K562 (cell line): ENCODE data around the gene CTSD. TPM values are rescaled to one million over a fixed set of nuclear protein-coding genes. Genes with fewer than 3 reads are reported as not detected.

Experiments used
- BMI1 ChIP-seq: fragments of 150-350 bp; IDR thresholded peaks from 2 replicates; pipeline ENCODE4 v1.6.1; 2014; ENCODE audit warnings: low read length
- CBX8 ChIP-seq: fragments of 200-600 bp; sonication (generic); IDR thresholded peaks from 2 replicates; pipeline ENCODE4 v1.6.1; 2012; ENCODE audit warnings: borderline replicate concordance, mixed run types, low read depth, mild to moderate bottlenecking, moderate library complexity, mixed read lengths, low read length, control low read depth, inconsistent platforms; ENCODE audit not compliant: poor library complexity, severe bottlenecking; ENCODE audit errors: extremely low read depth
- CEBPB ChIP-seq: fragments of 450-650 bp; IDR thresholded peaks from 2 replicates; pipeline ENCODE4 v1.6.1; 2016; ENCODE audit warnings: missing genetic modification characterization, missing compliant biosample characterization
- CGGBP1 ChIP-seq: fragments of 250-450 bp; sonication (Bioruptor Pico); IDR thresholded peaks from 2 replicates; pipeline ENCODE4 v1.9.0; 2021; ENCODE audit warnings: mild to moderate bottlenecking
- CHD1 ChIP-seq: fragments of 200-600 bp; sonication (generic); IDR thresholded peaks from one replicate; pipeline ENCODE4 v1.6.1; 2012; ENCODE audit warnings: mild to moderate bottlenecking, moderate library complexity, low read length, inconsistent platforms
- ELF4 ChIP-seq: fragments of 450-650 bp; formaldehyde crosslinking; IDR thresholded peaks from 2 replicates; pipeline ENCODE4 v1.4.0; 2022; ENCODE audit warnings: missing genetic modification characterization
- ETV1 ChIP-seq: fragments of 450-650 bp; conservative IDR thresholded peaks from 2 replicates; pipeline ENCODE4 v1.6.1; 2016; ENCODE audit warnings: missing genetic modification characterization, control low read depth, low read depth, missing compliant biosample characterization
- GTF2A2 ChIP-seq: IDR thresholded peaks from 2 replicates; pipeline ENCODE4 v1.6.1; 2016; ENCODE audit warnings: mild to moderate bottlenecking, missing genetic modification characterization, missing compliant biosample characterization
- HES1 ChIP-seq: fragments of 450-650 bp; IDR thresholded peaks from 2 replicates; pipeline ENCODE4 v1.6.1; 2016; ENCODE audit warnings: low read depth, mild to moderate bottlenecking, moderate library complexity
- HMG20B ChIP-seq: fragments of 250-450 bp; sonication (Bioruptor Pico); IDR thresholded peaks from 2 replicates; pipeline ENCODE4 v1.5.0; 2021; ENCODE audit warnings: mild to moderate bottlenecking
- HMGXB4 ChIP-seq: sonication (generic); formaldehyde crosslinking; IDR thresholded peaks from 2 replicates; pipeline ENCODE4 v1.8.1; 2023; ENCODE audit warnings: mild to moderate bottlenecking, missing genetic modification reagents
- MAFG ChIP-seq: fragments of 450-650 bp; conservative IDR thresholded peaks from 2 replicates; pipeline ENCODE4 v1.6.1; 2016; ENCODE audit warnings: missing genetic modification characterization, missing compliant biosample characterization
- MTA1 ChIP-seq: fragments of 450-650 bp; IDR thresholded peaks from 2 replicates; pipeline ENCODE4 v1.6.1; 2017; ENCODE audit warnings: borderline replicate concordance
- MTF1 ChIP-seq: fragments of 250-450 bp; sonication (Bioruptor Pico); IDR thresholded peaks from 2 replicates; pipeline ENCODE4 v1.9.0; 2021; ENCODE audit warnings: moderate library complexity, mild to moderate bottlenecking, inconsistent platforms, borderline replicate concordance
- NCOR1 ChIP-seq: fragments of 450-650 bp; IDR thresholded peaks from 2 replicates; pipeline ENCODE4 v1.6.1; 2016; ENCODE audit warnings: mild to moderate bottlenecking, moderate library complexity
- NFE2 ChIP-seq: IDR thresholded peaks from 2 replicates; pipeline ENCODE4 v1.6.1; 2014; ENCODE audit warnings: antibody characterized with exemption, low read depth
- RNF2 ChIP-seq: sonication (generic); IDR thresholded peaks from 2 replicates; pipeline ENCODE4 v1.6.1; 2016
- TSC22D4 ChIP-seq: fragments of 450-650 bp; IDR thresholded peaks from 2 replicates; pipeline ENCODE4 v1.6.1; 2016; ENCODE audit warnings: missing genetic modification characterization, missing biosample characterization, control low read depth
- UBTF ChIP-seq, 2 experiments: IDR thresholded peaks; 2 replicates each; pipeline ENCODE4 v1.6.1; 2012; ENCODE audit warnings: improper control_type of control experiment in 2 of 2, low read depth in 2 of 2, low read length in 2 of 2, borderline replicate concordance in 1 of 2
- ZBTB49 ChIP-seq: sonication (generic); formaldehyde crosslinking; IDR thresholded peaks from 2 replicates; pipeline ENCODE4 v1.8.0; 2022; ENCODE audit warnings: missing genetic modification reagents, mild to moderate bottlenecking, borderline replicate concordance
- ZNF140 ChIP-seq: fragments of 250-450 bp; sonication (Bioruptor Pico); IDR thresholded peaks from 2 replicates; pipeline ENCODE4 v1.8.0; 2021; ENCODE audit warnings: moderate library complexity, mild to moderate bottlenecking, inconsistent platforms
- polyA plus RNA-seq, 8 experiments: library from polyadenylated mRNA; depleted of rRNA in 4 of 8; stranded (reverse) in 5 of 8; unstranded in 3 of 8; fragments of >200 nt; fragmentation: Nextera tagmentation in 2 of 8; fragmentation: Illumina TruSeq in 1 of 8; extraction: Ambion mirVana in 2 of 8; extraction: Trizol in 1 of 8; gene quantifications; 2 replicates each; pipeline versions ENCODE4 v1.2.1 to v1.2.3, GENCODE V29; 2011 to 2014; ENCODE audit warnings: inconsistent platforms in 1 of 8, missing spikeins in 1 of 8
- total RNA-seq, 7 experiments: library from RNA; depleted of rRNA in 6 of 7; stranded (reverse); fragments of >200 nt in 6 of 7; fragmentation: Illumina TruSeq in 2 of 7; extraction: Trizol in 2 of 7; gene quantifications; 2 replicates each; pipeline versions ENCODE4 v1.2.1 to v1.2.3, GENCODE V29; 2011 to 2021; ENCODE audit warnings: low replicate concordance in 1 of 7

The CTSD gene
- total and polyA plus RNA-seq, 9 of the 15 experiments (the other 6 are each of a cell fraction or from before 2014, with no cell fraction given): 1.0 to 112 (median 40.9) TPM

GRCh38 chr11:1772270-1773130 lies 8.8 kb upstream of the CTSD start (continued):
- TF ChIP-seq ETV1 (tag) (no peak), MTA1 (peak; percentile 63; the same call in 1 of the 2 replicates), RNF2 (peak; percentile 53; the same call in 1 of the 2 replicates), CEBPB (tag) (no peak), HES1 (no peak), ELF4 (peak; percentile 81), BMI1 (no peak), HMGXB4 (CRISPR knock-in tag) (no peak), TSC22D4 (tag) (no peak), ZBTB49 (no peak), CHD1 (no peak), UBTF (IDR thresholded peaks at IDR 0.05; ENCODE audit: borderline replicate concordance in 1 of 2, low read depth in 2 of 2, low read length in 2 of 2) (no peak), MAFG (tag) (peak; percentile 98), NFE2 (peak; percentile 99), GTF2A2 (tag) (no peak), MTF1 (CRISPR knock-in tag) (no peak), NCOR1 (no peak; the same call in 1 of the 2 replicates), ZNF140 (no peak), HMG20B (CRISPR knock-in tag) (no peak), CBX8 (no peak), CGGBP1 (CRISPR knock-in tag) (no peak)
